HL-60 (cell line): Measurements from ENCODE around the gene KLHL11.

Source experiments
- DNase-seq, 2 experiments: peaks; one replicate each; pipeline ENCODE4 v3.0.0-alpha.2; 2010 to 2020; ENCODE audit warnings: low read depth in 1 of 2, low spot score in 1 of 2
- H3K27ac ChIP-seq: fragments of 250-450 bp; sonication (Bioruptor Pico); replicated peaks from 2 replicates; pipeline ENCODE4 v1.5.1; 2020; ENCODE audit warnings: mild to moderate bottlenecking, moderate library complexity
- H3K27me3 ChIP-seq: fragments of 250-450 bp; sonication (Bioruptor Pico); 2 replicates; pipeline ENCODE4 v1.5.1; 2021; ENCODE audit warnings: mild to moderate bottlenecking, moderate library complexity; ENCODE audit not compliant: insufficient read depth, poor library complexity, severe bottlenecking
- H3K4me3 ChIP-seq: replicated peaks from 2 replicates; pipeline ENCODE4 v1.5.1; 2011; ENCODE audit warnings: mild to moderate bottlenecking, control low read depth, low read length; ENCODE audit not compliant: insufficient read depth
- GABPA ChIP-seq: IDR thresholded peaks from 2 replicates; pipeline ENCODE4 v1.6.1; 2012; ENCODE audit warnings: low read depth
- POLR2AphosphoS5 ChIP-seq: IDR thresholded peaks from 2 replicates; pipeline ENCODE4 v1.6.1; 2012; ENCODE audit warnings: low read depth
- SPI1 ChIP-seq: IDR thresholded peaks from 2 replicates; pipeline ENCODE4 v1.6.1; 2012; ENCODE audit warnings: low read depth, mild to moderate bottlenecking, borderline replicate concordance
- TF ChIP-seq, protein P1 (sequence below): IDR thresholded peaks from 2 replicates; pipeline ENCODE4 v1.6.1; 2012; ENCODE audit warnings: low read depth; ENCODE audit not compliant: insufficient replicate concordance
- TF ChIP-seq, protein P2 (sequence below): IDR thresholded peaks from one replicate; pipeline ENCODE4 v1.5.1; 2011; ENCODE audit warnings: low read length, control low read depth, inconsistent platforms; ENCODE audit not compliant: insufficient read depth

KLHL11 gene

DNA sequence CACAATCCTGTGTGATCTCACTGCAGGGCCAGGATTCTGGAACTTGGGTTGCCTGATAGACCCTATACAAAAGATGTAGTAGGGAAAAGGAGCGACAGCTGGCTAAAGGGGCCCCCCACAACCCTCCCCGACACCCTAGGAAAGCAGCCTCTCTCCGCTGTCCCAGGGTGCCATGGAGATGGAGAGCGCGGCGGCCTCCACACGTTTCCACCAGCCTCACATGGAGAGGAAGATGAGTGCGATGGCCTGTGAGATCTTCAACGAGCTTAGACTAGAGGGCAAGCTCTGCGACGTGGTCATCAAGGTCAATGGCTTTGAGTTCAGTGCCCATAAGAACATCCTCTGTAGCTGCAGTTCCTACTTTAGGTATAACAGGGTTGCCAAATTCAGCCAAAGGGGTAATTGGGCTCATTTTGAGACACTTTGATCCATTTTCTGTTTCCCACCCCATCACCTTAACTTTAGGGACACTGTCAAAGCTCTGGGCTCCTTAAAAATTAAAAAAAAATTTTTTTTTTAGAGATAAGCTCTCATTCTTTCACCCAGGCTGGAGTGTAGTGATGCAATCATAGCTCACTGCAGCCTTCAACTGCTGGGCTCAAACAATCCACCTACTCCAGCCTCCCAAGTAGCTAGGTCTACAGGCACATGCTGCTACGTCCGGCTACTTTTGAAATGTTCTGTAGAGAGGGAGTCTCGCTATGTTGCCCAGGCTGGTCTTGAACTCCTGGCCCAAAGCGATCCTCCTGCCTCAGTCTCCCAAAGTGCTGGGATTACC is 27.3 kb downstream of the KLHL11 start, which contains the start of gene KLHL10:
Gene KLHL10, plus strand, starts transcription at position 65 of the 778 bp plus-strand sequence. Its CDS starts 108 bp downstream, at position 173.
- no peak within 1 kb of the TSS for H3K27ac ChIP-seq

DNA sequence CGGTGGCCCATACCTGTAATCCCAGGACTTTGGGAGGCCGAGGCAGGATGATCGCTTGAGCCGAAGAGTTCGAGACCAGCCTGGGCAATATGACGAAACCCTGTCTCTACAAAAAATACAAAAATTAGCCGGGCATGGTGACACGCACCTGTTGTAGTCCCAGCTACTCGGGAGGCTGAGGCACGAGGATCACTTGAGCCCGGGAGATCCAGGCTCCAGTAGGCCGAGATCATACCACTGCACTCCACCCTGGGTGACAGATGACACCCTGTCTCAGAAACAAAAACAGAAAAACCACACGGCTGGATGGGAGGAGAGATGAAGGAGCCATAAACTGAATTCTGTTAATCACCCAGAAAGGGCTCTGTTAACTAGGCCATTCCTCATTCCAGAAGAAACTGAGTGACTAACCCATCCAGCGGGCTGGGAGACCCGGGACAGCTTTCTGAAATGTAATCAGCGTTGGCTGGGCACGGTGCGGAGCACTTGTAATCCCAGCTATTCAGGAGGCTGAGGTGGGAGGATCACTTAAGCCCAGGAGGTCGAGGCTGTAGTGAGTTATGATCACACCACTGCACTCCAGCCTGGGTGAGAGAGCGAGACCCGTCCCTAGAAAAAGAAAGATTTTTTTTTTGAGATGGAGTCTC is 28.6 kb downstream of the KLHL11 start:
- TF ChIP-seq, protein P1, sequence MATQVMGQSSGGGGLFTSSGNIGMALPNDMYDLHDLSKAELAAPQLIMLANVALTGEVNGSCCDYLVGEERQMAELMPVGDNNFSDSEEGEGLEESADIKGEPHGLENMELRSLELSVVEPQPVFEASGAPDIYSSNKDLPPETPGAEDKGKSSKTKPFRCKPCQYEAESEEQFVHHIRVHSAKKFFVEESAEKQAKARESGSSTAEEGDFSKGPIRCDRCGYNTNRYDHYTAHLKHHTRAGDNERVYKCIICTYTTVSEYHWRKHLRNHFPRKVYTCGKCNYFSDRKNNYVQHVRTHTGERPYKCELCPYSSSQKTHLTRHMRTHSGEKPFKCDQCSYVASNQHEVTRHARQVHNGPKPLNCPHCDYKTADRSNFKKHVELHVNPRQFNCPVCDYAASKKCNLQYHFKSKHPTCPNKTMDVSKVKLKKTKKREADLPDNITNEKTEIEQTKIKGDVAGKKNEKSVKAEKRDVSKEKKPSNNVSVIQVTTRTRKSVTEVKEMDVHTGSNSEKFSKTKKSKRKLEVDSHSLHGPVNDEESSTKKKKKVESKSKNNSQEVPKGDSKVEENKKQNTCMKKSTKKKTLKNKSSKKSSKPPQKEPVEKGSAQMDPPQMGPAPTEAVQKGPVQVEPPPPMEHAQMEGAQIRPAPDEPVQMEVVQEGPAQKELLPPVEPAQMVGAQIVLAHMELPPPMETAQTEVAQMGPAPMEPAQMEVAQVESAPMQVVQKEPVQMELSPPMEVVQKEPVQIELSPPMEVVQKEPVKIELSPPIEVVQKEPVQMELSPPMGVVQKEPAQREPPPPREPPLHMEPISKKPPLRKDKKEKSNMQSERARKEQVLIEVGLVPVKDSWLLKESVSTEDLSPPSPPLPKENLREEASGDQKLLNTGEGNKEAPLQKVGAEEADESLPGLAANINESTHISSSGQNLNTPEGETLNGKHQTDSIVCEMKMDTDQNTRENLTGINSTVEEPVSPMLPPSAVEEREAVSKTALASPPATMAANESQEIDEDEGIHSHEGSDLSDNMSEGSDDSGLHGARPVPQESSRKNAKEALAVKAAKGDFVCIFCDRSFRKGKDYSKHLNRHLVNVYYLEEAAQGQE = no peak
- TF ChIP-seq SPI1 = no peak
- no peak for TF ChIP-seq GABPA
- no peak for TF ChIP-seq POLR2AphosphoS5
- TF ChIP-seq, protein P2, sequence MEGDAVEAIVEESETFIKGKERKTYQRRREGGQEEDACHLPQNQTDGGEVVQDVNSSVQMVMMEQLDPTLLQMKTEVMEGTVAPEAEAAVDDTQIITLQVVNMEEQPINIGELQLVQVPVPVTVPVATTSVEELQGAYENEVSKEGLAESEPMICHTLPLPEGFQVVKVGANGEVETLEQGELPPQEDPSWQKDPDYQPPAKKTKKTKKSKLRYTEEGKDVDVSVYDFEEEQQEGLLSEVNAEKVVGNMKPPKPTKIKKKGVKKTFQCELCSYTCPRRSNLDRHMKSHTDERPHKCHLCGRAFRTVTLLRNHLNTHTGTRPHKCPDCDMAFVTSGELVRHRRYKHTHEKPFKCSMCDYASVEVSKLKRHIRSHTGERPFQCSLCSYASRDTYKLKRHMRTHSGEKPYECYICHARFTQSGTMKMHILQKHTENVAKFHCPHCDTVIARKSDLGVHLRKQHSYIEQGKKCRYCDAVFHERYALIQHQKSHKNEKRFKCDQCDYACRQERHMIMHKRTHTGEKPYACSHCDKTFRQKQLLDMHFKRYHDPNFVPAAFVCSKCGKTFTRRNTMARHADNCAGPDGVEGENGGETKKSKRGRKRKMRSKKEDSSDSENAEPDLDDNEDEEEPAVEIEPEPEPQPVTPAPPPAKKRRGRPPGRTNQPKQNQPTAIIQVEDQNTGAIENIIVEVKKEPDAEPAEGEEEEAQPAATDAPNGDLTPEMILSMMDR = no peak
- no peak for DNase-seq

More for the DNA sequence above, 27.3 kb downstream of the KLHL11 start, which contains the start of gene KLHL10:
- Histone ChIP-seq H3K27me3 (peaks cover 29% of the 10 kb centered on the region), H3K4me3 (no peak within 1 kb of the TSS)
- TF ChIP-seq POLR2AphosphoS5 = no peak
- TF ChIP-seq, protein P1 = no peak
- no peak for TF ChIP-seq GABPA
- TF ChIP-seq, protein P2 = no peak
- TF ChIP-seq SPI1 = no peak
- no peak for DNase-seq

DNA sequence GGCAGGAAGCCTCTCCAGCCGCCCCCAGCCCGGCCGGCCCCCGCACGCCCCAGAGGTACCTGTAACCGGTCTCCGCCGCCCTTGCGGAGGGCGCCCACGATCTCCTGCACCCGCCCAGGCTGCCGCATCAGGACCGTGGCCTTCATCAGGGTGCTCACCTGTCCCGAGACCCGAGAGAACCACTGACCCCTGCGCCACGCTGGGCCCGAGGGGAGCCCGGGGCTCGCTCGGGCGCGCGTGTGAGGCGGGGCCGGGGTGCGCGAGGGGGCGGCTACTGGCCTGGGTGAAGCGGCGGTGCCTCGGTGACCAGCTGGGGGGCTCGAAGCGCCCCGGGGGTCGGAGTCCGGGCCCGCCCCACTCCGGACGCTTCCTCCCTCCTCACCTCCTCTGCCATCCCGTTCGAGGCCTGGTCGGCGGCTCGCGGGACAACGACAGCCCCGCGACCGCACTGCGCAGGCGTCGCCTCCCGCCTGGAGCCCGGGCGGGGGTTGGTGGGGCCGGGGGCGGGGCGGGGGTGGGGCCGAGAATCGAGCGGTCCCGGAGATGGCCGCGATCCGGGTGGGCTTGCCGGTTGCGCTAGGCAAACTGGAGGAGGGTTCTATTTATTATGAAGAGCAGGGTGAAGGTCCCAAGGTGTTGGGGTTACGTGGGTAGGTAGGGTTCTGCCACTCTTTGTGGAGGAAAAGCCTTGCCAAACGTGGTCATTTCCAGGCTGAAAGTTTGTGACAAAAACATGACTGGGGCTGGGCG is 29.2 kb downstream of the KLHL11 start, which contains the start of gene NT5C3B:
Gene NT5C3B, minus strand, starts transcription at position 433 of the 750 bp plus-strand sequence. Its CDS starts 39 bp downstream, at position 394.
- TF ChIP-seq, protein P1 = no peak
- TF ChIP-seq, protein P2 = no peak
- no peak for TF ChIP-seq POLR2AphosphoS5
- no peak for TF ChIP-seq GABPA
- no peak for DNase-seq
- Histone ChIP-seq H3K4me3 (peak within 1 kb of the TSS; percentile 35), H3K27me3 (peaks cover 29% of the 10 kb centered on the region), H3K27ac (no peak within 1 kb of the TSS)

More for the DNA sequence above, 28.6 kb downstream of the KLHL11 start:
- Histone ChIP-seq H3K27me3 (peaks cover 29% of the 10 kb centered on the region), H3K4me3 (no peak overlapping the region), H3K27ac (no peak overlapping the region)
